GM21528 (cell line): ENCODE measurements around the gene VSIR.

ENCODE experiments used
- ATAC-seq: cut with Tn5 transposase; IDR thresholded peaks from one replicate; pipeline ENCODE4 v1.9.1; 2021; ENCODE audit warnings: mild to moderate bottlenecking, moderate library complexity; ENCODE audit not compliant: unreplicated experiment, low FRiP score

Gene VSIR

GRCh38 chr10:71700731-71701368, 72.5 kb downstream of the VSIR start:
- ATAC-seq: no peak

GRCh38 chr10:71698737-71699136, 74.6 kb downstream of the VSIR start:
- ATAC-seq: no peak

- ATAC-seq: no peak
Measured at GRCh38 chr10:71697938-71698709, 75.2 kb downstream of the VSIR start.
